ENCODE results near the gene OASL. TPM values are rescaled to one million over a fixed set of nuclear protein-coding genes. Genes with fewer than 3 reads are reported as not detected.

The OASL gene
- total RNA-seq, 1 donor from 2014 or later: 0.98 TPM

DNA sequence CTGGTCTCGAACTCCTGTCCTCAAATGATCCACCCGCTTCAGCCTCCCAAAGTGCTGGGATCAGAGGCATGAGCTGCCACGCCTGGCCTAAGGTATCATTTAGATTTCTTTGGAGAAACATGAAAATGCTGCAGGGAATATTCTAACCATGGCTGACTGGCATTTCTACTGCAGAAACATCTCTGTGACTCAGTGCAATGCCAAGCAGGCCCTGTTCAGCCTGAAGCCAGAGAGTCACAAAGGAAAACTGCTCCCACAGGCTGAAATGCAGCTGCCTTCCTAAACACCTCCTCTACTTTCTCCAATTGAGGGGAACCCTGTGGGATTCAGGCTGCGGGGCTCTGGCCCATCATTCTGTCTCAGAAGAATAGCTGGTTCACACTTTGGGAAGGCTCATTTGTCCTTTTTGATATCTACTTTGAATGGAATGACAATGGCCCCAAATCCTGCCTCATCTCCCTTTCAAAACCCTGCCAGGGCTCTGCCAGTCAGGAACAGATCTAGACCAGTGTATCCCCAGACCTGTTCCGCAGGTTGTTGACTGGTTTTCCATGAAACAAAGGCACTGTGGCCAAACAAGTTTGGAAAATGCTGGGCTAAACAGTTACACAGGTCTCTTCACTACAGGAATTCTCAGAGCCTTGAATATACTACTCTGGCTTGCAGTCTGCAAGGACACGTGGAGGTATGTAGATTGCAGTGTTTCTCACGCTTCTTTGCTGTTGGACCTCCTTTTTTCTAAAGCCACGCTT lies 30.5 kb downstream of the OASL start:
- Histone ChIP-seq H3K36me3 (peaks cover 0 to 71% of the 10 kb centered on the region in 2 donors), H3K27me3 (no peaks in the 10 kb centered on the region), H3K4me3 (no peak overlapping the region), H3K9me3 (no peaks in the 10 kb centered on the region), H3K4me1 (no peaks in the 10 kb centered on the region), H3K27ac (no peak overlapping the region)
- DNase-seq (ENCODE audit: extremely low spot score in 2 of 2): no peak
- TF ChIP-seq POLR2AphosphoS5 (IDR thresholded peaks at IDR 0.05; ENCODE audit: insufficient read depth in 1 of 2, low read depth in 1 of 2) (no peak), CTCF (IDR thresholded peaks at IDR 0.05) (no peak), POLR2A (IDR thresholded peaks at IDR 0.05) (no peak)
- intact Hi-C loops (cut with DNase I): no loop called here

GRCh38 chr12:121005346-121005815 lies 33.7 kb downstream of the OASL start:
- H3K27ac ChIP-seq: no peak overlapping the region
- intact Hi-C loops (cut with DNase I): no loop called here
- no peak for DNase-seq (ENCODE audit: extremely low spot score in 2 of 2)
- TF ChIP-seq CTCF (IDR thresholded peaks at IDR 0.05): no peak
- TF ChIP-seq POLR2AphosphoS5 (IDR thresholded peaks at IDR 0.05; ENCODE audit: insufficient read depth in 1 of 2, low read depth in 1 of 2): no peak
- TF ChIP-seq POLR2A (IDR thresholded peaks at IDR 0.05): no peak
- peaks cover 0 to 60% of the 10 kb centered on the region in 2 donors for H3K36me3 ChIP-seq
- H3K9me3 ChIP-seq: no peaks in the 10 kb centered on the region
- H3K4me1 ChIP-seq: no peaks in the 10 kb centered on the region
- H3K4me3 ChIP-seq: no peak overlapping the region
- no peaks in the 10 kb centered on the region for H3K27me3 ChIP-seq

DNA sequence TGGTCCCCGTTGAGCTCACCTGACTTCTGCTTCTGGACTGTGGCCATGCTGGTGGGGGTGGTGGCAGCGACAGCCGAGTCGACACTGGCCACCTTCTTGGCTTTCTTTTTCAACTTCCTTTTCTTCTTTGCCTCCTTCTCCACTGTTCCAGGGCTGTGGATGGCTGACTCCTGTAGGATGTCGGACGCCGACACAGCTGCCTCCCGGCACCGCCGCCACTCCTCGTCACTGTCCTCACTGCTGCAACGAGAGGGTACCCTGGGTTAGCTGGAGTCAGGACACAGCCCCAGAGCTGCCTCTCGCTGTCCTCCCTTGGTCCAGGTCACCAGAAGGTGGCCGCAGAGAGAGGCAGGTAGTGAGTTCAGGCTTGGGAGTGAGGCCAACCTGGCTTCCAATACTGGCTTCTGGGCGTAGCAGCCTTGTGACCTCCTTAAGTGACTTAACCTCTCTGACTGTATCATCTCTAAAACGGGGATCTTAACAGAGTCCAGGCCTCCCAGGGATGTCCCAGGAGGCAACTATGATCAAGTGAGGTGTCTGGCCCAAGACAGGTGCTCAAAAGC lies 34.7 kb downstream of the OASL start:
- no peak for TF ChIP-seq POLR2A (IDR thresholded peaks at IDR 0.05)
- no peak for TF ChIP-seq POLR2AphosphoS5 (IDR thresholded peaks at IDR 0.05; ENCODE audit: insufficient read depth in 1 of 2, low read depth in 1 of 2)
- TF ChIP-seq CTCF (IDR thresholded peaks at IDR 0.05): no peak
- Histone ChIP-seq H3K4me1 (peaks cover 3% of the 10 kb centered on the region), H3K9me3 (no peaks in the 10 kb centered on the region), H3K4me3 (no peak overlapping the region), H3K27ac (no peak overlapping the region), H3K27me3 (no peaks in the 10 kb centered on the region), H3K36me3 (peaks cover 0 to 50% of the 10 kb centered on the region in 2 donors)
- no peak for DNase-seq (ENCODE audit: extremely low spot score in 2 of 2)
- intact Hi-C loops (cut with DNase I): no loop called here

GRCh38 chr12:121003650-121004049 lies 35.4 kb downstream of the OASL start:
- no peak for DNase-seq (ENCODE audit: extremely low spot score in 2 of 2)
- no peak overlapping the region for H3K4me3 ChIP-seq
- H3K4me1 ChIP-seq: peaks cover 5% of the 10 kb centered on the region
- TF ChIP-seq POLR2AphosphoS5 (IDR thresholded peaks at IDR 0.05; ENCODE audit: insufficient read depth in 1 of 2, low read depth in 1 of 2) (no peak), POLR2A (IDR thresholded peaks at IDR 0.05) (no peak), CTCF (IDR thresholded peaks at IDR 0.05) (no peak)
- no peak overlapping the region for H3K27ac ChIP-seq
- intact Hi-C loops (cut with DNase I): no loop called here
- peaks cover 0 to 43% of the 10 kb centered on the region in 2 donors for H3K36me3 ChIP-seq
- no peaks in the 10 kb centered on the region for H3K9me3 ChIP-seq
- no peaks in the 10 kb centered on the region for H3K27me3 ChIP-seq
